ENCODE measurements around the gene BMF. TPM values are rescaled to one million over a fixed set of nuclear protein-coding genes. Genes with fewer than 3 reads are reported as not detected.
A peak's percentile ranks its signal among the peaks of the same experiment; 100 is the strongest.

The BMF gene
- total RNA-seq, 1 experiment from 2014 or later = not detected

DNA sequence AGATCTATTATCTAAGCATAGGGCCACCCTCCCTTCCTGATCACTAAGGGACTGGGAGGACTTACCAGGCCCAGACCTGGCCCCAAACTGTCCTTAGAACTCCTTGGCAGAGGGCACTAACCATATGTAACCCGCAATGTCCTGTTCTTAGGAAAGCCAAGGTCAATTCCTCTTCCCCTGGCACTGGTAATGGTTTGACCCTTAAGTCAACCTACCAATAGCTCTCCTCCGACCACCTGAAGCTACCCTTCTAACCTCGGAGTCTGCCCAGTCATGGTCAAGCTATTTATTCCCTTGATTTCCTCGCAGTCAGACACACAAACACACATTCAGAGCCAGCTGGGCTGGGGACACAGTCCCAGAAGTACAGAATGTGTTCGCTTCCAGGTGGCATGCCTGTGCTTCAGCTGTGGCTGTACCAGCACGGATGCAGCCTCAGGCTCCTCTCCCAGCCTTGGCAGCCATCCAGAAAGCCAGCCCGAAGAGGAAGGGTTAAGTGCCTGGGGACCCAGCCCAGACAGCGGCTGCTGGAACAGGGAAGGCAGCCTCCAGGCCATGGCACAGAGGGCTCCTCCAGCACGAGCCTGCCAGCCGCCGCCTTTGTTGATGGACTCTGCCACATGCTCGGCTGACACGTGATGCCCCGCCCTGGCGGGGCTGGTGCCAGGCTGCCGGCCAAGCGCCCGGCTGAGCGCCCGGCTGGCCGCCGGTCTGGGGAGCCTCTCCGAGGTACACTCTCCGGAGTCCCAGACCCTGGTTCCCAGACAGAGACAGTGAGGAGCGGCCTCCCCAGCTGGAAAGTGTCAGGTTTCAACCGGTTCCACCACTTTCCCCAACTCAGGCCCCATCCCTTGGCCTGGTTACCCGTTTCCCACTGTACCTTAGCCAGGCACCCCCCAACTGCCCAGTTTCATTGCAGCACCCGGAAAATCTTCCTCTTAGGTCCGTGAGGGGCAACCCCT is 5.5 kb downstream of the BMF start:
- Mint-ChIP-seq H3K4me1 (ENCODE audit: insufficient read depth, unreplicated experiment) (peaks cover 57% of the 10 kb centered on the region), H3K9me3 (ENCODE audit: unreplicated experiment) (no peaks in the 10 kb centered on the region), H3K27me3 (ENCODE audit: insufficient read depth, unreplicated experiment) (no peaks in the 10 kb centered on the region), H3K4me3 (ENCODE audit: unreplicated experiment) (peak overlapping the region; percentile 21), H3K27ac (ENCODE audit: low read depth, unreplicated experiment) (peak overlapping the region; percentile 46), H3K36me3 (ENCODE audit: insufficient read depth, unreplicated experiment) (peaks cover 6% of the 10 kb centered on the region)
- CTCF ChIA-PET = interaction anchor here (0.6 to 12.9 kb wide), 20 partner anchors 11 to 170 kb away, joined by 3 to 125 read pairs (median 6); partner anchors contain the start of gene SRP14
- BruUV-seq (replicated peaks) = no TSS peak
- intact Hi-C loops (cut with micrococcal nuclease) = loop anchor here (1.0 to 10.0 kb wide), 3 partner anchors 58 to 172 kb away; no protein-coding TSS in a partner anchor
- no peak for TF ChIP-seq CTCF (IDR thresholded peaks at IDR 0.05; ENCODE audit: unreplicated experiment)
- DNase-seq (ENCODE audit: unreplicated experiment) = peak; percentile 81
- POLR2A ChIA-PET = interaction anchor here (0.5 to 1.6 kb wide), 13 partner anchors 12 to 147 kb away, joined by 3 to 8 read pairs (median 3); partner anchors contain the start of gene SRP14

- TF ChIP-seq CTCF (IDR thresholded peaks at IDR 0.05; ENCODE audit: unreplicated experiment) = no peak
- DNase-seq (ENCODE audit: unreplicated experiment) = no peak
- Mint-ChIP-seq H3K9me3 (ENCODE audit: unreplicated experiment) (no peaks in the 10 kb centered on the region), H3K36me3 (ENCODE audit: insufficient read depth, unreplicated experiment) (peaks cover 6% of the 10 kb centered on the region), H3K27me3 (ENCODE audit: insufficient read depth, unreplicated experiment) (no peaks in the 10 kb centered on the region), H3K4me3 (ENCODE audit: unreplicated experiment) (no peak overlapping the region), H3K27ac (ENCODE audit: low read depth, unreplicated experiment) (no peak overlapping the region), H3K4me1 (ENCODE audit: insufficient read depth, unreplicated experiment) (peaks cover 40% of the 10 kb centered on the region)
- no TSS peak for BruUV-seq (replicated peaks)
- intact Hi-C loops (cut with micrococcal nuclease) = loop anchor here (10.0 kb wide), 2 partner anchors 94 to 174 kb away; no protein-coding TSS in a partner anchor
- ChIA-PET POLR2A (interaction anchor here (0.6 to 1.4 kb wide), 3 partner anchors 54 to 139 kb away, joined by 3 to 5 read pairs (median 3); no protein-coding TSS in a partner anchor), CTCF (interaction anchor here (0.8 to 12.9 kb wide), 4 partner anchors 8 to 61 kb away, joined by 4 to 125 read pairs (median 10); partner anchors contain the start of gene BMF)
These were observed 7.5 kb downstream of the BMF start for GRCh38 chr15:40100947-40101905.

GRCh38 chr15:40100123-40100946 is 8.3 kb downstream of the BMF start:
- TF ChIP-seq CTCF (IDR thresholded peaks at IDR 0.05; ENCODE audit: unreplicated experiment) = no peak
- H3K4me1 Mint-ChIP-seq (ENCODE audit: insufficient read depth, unreplicated experiment) = peaks cover 38% of the 10 kb centered on the region
- no peaks in the 10 kb centered on the region for H3K9me3 Mint-ChIP-seq (ENCODE audit: unreplicated experiment)
- intact Hi-C loops (cut with micrococcal nuclease) = loop anchor here (10.0 kb wide), 2 partner anchors 94 to 174 kb away; no protein-coding TSS in a partner anchor
- no peak for DNase-seq (ENCODE audit: unreplicated experiment)
- H3K36me3 Mint-ChIP-seq (ENCODE audit: insufficient read depth, unreplicated experiment) = peaks cover 6% of the 10 kb centered on the region
- ChIA-PET POLR2A (interaction anchor here (1.2 to 2.0 kb wide), 3 partner anchors 13 to 63 kb away, joined by 3 to 9 read pairs (median 3); no protein-coding TSS in a partner anchor), CTCF (interaction anchor here (1.0 to 12.9 kb wide), 3 partner anchors 9 to 53 kb away, joined by 3 to 125 read pairs (median 14); partner anchors contain the start of gene BMF)
- no peak overlapping the region for H3K27ac Mint-ChIP-seq (ENCODE audit: low read depth, unreplicated experiment)
- H3K4me3 Mint-ChIP-seq (ENCODE audit: unreplicated experiment) = no peak overlapping the region
- no peaks in the 10 kb centered on the region for H3K27me3 Mint-ChIP-seq (ENCODE audit: insufficient read depth, unreplicated experiment)
- no TSS peak for BruUV-seq (replicated peaks)
